DND-41 (cell line): ENCODE results near the gene TMPRSS5.

Source experiments
- CTCF ChIP-seq: IDR thresholded peaks from 2 replicates; pipeline ENCODE4 v1.5.1; 2012; ENCODE audit warnings: borderline replicate concordance, low read length, moderate library complexity, mild to moderate bottlenecking; ENCODE audit not compliant: poor library complexity, severe bottlenecking; ENCODE audit errors: extremely low read depth
- EZH2 ChIP-seq: IDR thresholded peaks from 3 replicates; pipeline ENCODE4 v1.6.1; 2012; ENCODE audit warnings: borderline replicate concordance, low read depth, mild to moderate bottlenecking, moderate library complexity, low read length, inconsistent platforms; ENCODE audit not compliant: severe bottlenecking

- TF ChIP-seq CTCF, result no peak
- TF ChIP-seq EZH2, result no peak
These were observed 55.1 kb downstream of the TMPRSS5 start for GRCh38 chr11:113651023-113651422.
